ENCODE measurements around the gene ACHE. TPM values are rescaled to one million over a fixed set of nuclear protein-coding genes. Genes with fewer than 3 reads are reported as not detected.
A peak's percentile ranks its signal among the peaks of the same experiment; 100 is the strongest.
"Not testable (repeated sequence)": the region's sequence is repeated elsewhere in the genome, so short reads cannot be mapped to it uniquely, and the experiment has no call there.

ACHE gene
- under 1 TPM in 3 of 5 experiments, not detected in 2; 0.11 to 0.32 (median 0.22) TPM for total RNA-seq
- polyA plus RNA-seq, result not detected
- not detected for total RNA-seq

DNA sequence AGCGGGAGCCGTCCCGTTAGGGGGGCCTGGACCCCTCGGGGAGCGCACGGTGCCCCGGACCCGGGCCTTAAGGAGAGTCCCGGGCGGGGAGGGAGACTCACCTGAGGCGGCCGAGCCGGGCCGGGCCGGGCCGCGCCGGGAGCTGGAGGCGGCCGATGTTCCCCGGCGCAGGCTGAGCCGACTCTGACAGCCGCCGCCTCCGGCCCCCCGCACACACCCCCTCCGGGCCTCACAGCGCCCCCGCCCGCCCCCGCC lies at the start of gene ACHE:
Gene ACHE (minus strand): TSS at position 188 of the 255 bp plus-strand sequence. CDS start 1,656 bp downstream, outside the sequence.
- peaks cover 0 to 2% (median 0%) of the 10 kb centered on the region in 11 donors for H3K9me3 Mint-ChIP-seq
- H3K36me3 Mint-ChIP-seq, result no peaks in the 10 kb centered on the region
- peak within 1 kb of the TSS in 8 of 9 donors; percentile 16 to 74 (median 46) for H3K27ac Mint-ChIP-seq
- CTCF ChIA-PET, result no interaction called here
- peaks cover 7 to 22% (median 13%) of the 10 kb centered on the region in 7 donors for H3K4me1 Mint-ChIP-seq
- peak within 1 kb of the TSS; percentile 81 to 95 (median 86) for H3K4me3 Mint-ChIP-seq
- DNase-seq (peak in 1 of 9 donors; percentile 34), ATAC-seq (peak; percentile 18)
- Histone ChIP-seq H3K27me3 (ENCODE audit: control insufficient read depth in 2 of 2, insufficient read depth in 2 of 2, low read length in 2 of 2) (peaks cover 8 to 10% of the 10 kb centered on the region in 2 donors), H3K4me1 (ENCODE audit: control insufficient read depth in 2 of 2, insufficient read depth in 2 of 2, low read length in 2 of 2) (peaks cover 10 to 13% of the 10 kb centered on the region in 2 donors), H3K27ac (ENCODE audit: low read depth, low read length) (no peak within 1 kb of the TSS), H3K36me3 (ENCODE audit: control insufficient read depth in 2 of 3, insufficient read depth in 3 of 3, low read length in 3 of 3) (no peaks in the 10 kb centered on the region), H3K9me3 (ENCODE audit: control insufficient read depth in 2 of 3, low read length in 3 of 3) (no peaks in the 10 kb centered on the region), H3K4me3 (ENCODE audit: low read length) (peak within 1 kb of the TSS; percentile 47)
- peaks cover 40 to 59% (median 46%) of the 10 kb centered on the region in 5 donors for H3K27me3 Mint-ChIP-seq
- intact Hi-C loops (cut with micrococcal nuclease), result loop anchor here (1.0 to 5.0 kb wide), 6 partner anchors 72 to 387 kb away; partner anchors contain the start of gene MUC12 (in 1 of the 2)
- POLR2A ChIA-PET, result no interaction called here

DNA sequence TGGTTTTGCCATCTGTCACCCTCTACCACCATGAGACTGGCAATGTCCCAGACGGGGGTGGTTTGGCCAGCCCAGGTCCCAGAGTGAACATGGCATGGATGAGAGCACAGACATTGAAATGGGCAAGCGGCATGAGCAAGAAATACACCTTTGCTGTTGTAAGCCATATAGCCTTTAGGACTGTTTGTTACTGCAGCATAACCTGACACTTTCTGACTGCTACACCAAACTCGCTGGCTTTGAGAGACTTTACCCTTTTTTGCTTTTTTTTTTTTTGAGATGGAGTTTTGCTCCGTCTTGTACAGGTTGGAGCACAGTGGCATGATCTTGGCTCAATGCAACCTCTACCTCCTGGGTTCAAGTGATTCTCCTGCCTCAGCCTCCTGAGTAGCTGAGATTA lies 48.5 kb upstream of the ACHE start:
- Mint-ChIP-seq H3K36me3 (peaks cover 0 to 5% (median 0%) of the 10 kb centered on the region in 5 donors), H3K9me3 (peaks cover 0 to 19% (median 5%) of the 10 kb centered on the region in 11 donors), H3K4me3 (no peak overlapping the region), H3K4me1 (no peaks in the 10 kb centered on the region), H3K27me3 (peaks cover 4 to 29% (median 18%) of the 10 kb centered on the region in 5 donors), H3K27ac (no peak overlapping the region)
- Histone ChIP-seq H3K9me3 (ENCODE audit: control insufficient read depth in 2 of 3, low read length in 3 of 3) (no peaks in the 10 kb centered on the region), H3K36me3 (ENCODE audit: control insufficient read depth in 2 of 3, insufficient read depth in 3 of 3, low read length in 3 of 3) (no peaks in the 10 kb centered on the region), H3K4me3 (ENCODE audit: low read length) (no peak overlapping the region), H3K27ac (ENCODE audit: low read depth, low read length) (no peak overlapping the region), H3K4me1 (ENCODE audit: control insufficient read depth in 2 of 2, insufficient read depth in 2 of 2, low read length in 2 of 2) (no peaks in the 10 kb centered on the region), H3K27me3 (ENCODE audit: control insufficient read depth in 2 of 2, insufficient read depth in 2 of 2, low read length in 2 of 2) (no peaks in the 10 kb centered on the region)
- DNase-seq (no peak), ATAC-seq (no peak)
- ChIA-PET POLR2A (no interaction called here), CTCF (interaction anchor here (0.7 kb wide), 1 partner anchor 152 kb away, joined by 4 read pairs; no protein-coding TSS in a partner anchor)
- intact Hi-C loops (cut with micrococcal nuclease), result no loop called here

DNA sequence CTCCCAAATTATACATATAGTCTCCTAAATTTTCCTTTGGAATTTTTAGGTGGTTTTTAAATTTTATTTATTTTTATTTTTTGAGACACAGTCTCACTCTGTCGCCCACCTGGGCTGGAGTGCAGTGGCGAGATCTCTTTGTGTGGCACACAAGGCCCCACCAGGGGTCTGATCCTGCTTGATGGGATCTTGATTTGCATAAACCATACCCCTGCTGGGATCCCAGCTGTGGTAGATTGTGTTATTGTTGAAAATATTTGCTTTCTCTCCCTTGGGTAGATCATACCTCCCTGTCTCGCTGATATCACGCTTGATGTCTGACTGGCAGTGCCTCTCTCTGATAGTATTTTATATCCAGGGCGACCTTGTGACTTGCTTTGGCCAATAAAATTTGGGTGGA lies 48.0 kb upstream of the ACHE start:
- no peak for ATAC-seq
- Histone ChIP-seq H3K4me3 (ENCODE audit: low read length) (no peak overlapping the region), H3K9me3 (ENCODE audit: control insufficient read depth in 2 of 3, low read length in 3 of 3) (no peaks in the 10 kb centered on the region), H3K4me1 (ENCODE audit: control insufficient read depth in 2 of 2, insufficient read depth in 2 of 2, low read length in 2 of 2) (no peaks in the 10 kb centered on the region), H3K27me3 (ENCODE audit: control insufficient read depth in 2 of 2, insufficient read depth in 2 of 2, low read length in 2 of 2) (no peaks in the 10 kb centered on the region), H3K36me3 (ENCODE audit: control insufficient read depth in 2 of 3, insufficient read depth in 3 of 3, low read length in 3 of 3) (no peaks in the 10 kb centered on the region), H3K27ac (ENCODE audit: low read depth, low read length) (no peak overlapping the region)
- DNase-seq, result no peak
- CTCF ChIA-PET, result no interaction called here
- H3K27ac Mint-ChIP-seq, result no peak overlapping the region
- POLR2A ChIA-PET, result no interaction called here
- H3K4me1 Mint-ChIP-seq, result no peaks in the 10 kb centered on the region
- H3K9me3 Mint-ChIP-seq, result peaks cover 0 to 23% (median 7%) of the 10 kb centered on the region in 11 donors
- H3K36me3 Mint-ChIP-seq, result peaks cover 0 to 5% (median 0%) of the 10 kb centered on the region in 5 donors
- peaks cover 2 to 25% (median 18%) of the 10 kb centered on the region in 5 donors for H3K27me3 Mint-ChIP-seq
- intact Hi-C loops (cut with micrococcal nuclease), result no loop called here
- no peak overlapping the region for H3K4me3 Mint-ChIP-seq

DNA sequence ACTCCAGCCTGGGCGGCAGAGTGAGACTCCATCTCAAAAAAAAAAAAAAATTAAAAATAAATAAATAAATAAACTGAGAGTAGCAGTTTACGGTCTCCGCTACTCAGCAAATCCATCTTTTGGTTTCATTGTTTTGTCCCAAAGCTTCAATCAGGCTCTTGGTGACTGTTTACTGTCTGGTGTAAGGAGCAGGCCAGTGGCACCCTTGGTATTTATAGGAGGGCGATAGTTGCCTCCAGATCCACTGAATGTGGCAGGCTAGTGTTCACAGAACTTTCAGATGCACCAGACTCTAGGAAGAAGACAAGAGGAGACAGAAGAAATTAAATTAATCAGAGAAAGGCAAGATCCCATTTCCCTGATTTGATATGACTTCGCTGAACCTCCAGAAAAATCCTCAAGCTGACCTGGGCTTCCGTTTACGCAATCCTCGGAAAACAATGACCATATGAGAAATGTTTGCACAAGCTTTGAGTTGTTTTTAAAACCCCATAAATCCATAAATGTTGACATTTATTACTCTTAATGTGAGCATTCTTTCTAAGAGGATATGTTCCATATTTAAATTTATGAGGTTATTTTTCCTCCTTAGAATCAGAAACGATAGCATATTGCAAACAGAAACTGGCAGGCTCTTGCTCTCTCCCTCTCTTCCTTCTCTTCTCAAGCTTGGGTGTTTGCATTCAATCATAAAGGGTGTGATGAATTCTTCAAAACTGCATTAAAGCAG lies 46.5 kb upstream of the ACHE start:
- Mint-ChIP-seq H3K27me3 (peaks cover 2 to 28% (median 18%) of the 10 kb centered on the region in 5 donors), H3K27ac (no peak overlapping the region), H3K36me3 (peaks cover 0 to 5% (median 0%) of the 10 kb centered on the region in 5 donors), H3K9me3 (peaks cover 0 to 25% (median 9%) of the 10 kb centered on the region in 11 donors), H3K4me3 (no peak overlapping the region), H3K4me1 (no peaks in the 10 kb centered on the region)
- intact Hi-C loops (cut with micrococcal nuclease), result no loop called here
- ChIA-PET CTCF (no interaction called here), POLR2A (no interaction called here)
- no peaks in the 10 kb centered on the region for H3K27me3 ChIP-seq (ENCODE audit: control insufficient read depth in 2 of 2, insufficient read depth in 2 of 2, low read length in 2 of 2)
- no peak overlapping the region for H3K27ac ChIP-seq (ENCODE audit: low read depth, low read length)
- no peak for DNase-seq
- ATAC-seq, result no peak
- no peaks in the 10 kb centered on the region for H3K9me3 ChIP-seq (ENCODE audit: control insufficient read depth in 2 of 3, low read length in 3 of 3)
- H3K36me3 ChIP-seq (ENCODE audit: control insufficient read depth in 2 of 3, insufficient read depth in 3 of 3, low read length in 3 of 3), result no peaks in the 10 kb centered on the region
- no peak overlapping the region for H3K4me3 ChIP-seq (ENCODE audit: low read length)
- no peaks in the 10 kb centered on the region for H3K4me1 ChIP-seq (ENCODE audit: control insufficient read depth in 2 of 2, insufficient read depth in 2 of 2, low read length in 2 of 2)

DNA sequence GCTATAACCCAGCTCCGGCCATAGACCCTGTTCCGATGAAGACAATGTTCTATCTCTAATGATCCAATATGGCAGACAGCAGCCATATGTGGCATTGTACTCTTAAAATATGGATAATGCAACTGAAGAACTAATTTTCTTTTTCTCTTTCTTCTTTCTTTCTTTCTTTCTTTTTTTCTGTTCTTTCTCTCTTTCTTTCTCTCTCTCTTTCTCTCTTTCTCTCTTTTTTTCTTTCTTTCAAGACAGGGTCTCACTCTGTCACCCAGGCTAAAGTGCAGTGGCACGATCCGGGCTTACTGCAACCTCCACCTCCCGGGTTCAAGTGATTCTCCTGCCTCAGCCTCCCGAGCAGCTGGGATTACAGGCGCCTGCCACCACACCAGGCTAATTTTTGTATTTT lies 40.5 kb upstream of the ACHE start:
- peaks cover 0 to 24% (median 7%) of the 10 kb centered on the region in 5 donors for H3K27me3 Mint-ChIP-seq
- H3K9me3 ChIP-seq (ENCODE audit: control insufficient read depth in 2 of 3, low read length in 3 of 3); intact Hi-C loops (cut with micrococcal nuclease); H3K36me3 ChIP-seq (ENCODE audit: control insufficient read depth in 2 of 3, insufficient read depth in 3 of 3, low read length in 3 of 3); H3K27me3 ChIP-seq (ENCODE audit: control insufficient read depth in 2 of 2, insufficient read depth in 2 of 2, low read length in 2 of 2); DNase-seq; CTCF ChIA-PET; H3K27ac ChIP-seq (ENCODE audit: low read depth, low read length); H3K27ac Mint-ChIP-seq; H3K4me3 Mint-ChIP-seq; ATAC-seq; POLR2A ChIA-PET; H3K4me1 Mint-ChIP-seq; H3K4me1 ChIP-seq (ENCODE audit: control insufficient read depth in 2 of 2, insufficient read depth in 2 of 2, low read length in 2 of 2); H3K4me3 ChIP-seq (ENCODE audit: low read length); H3K36me3 Mint-ChIP-seq: not testable (repeated sequence)
- peaks cover 5 to 34% (median 8%) of the 10 kb centered on the region in 11 donors for H3K9me3 Mint-ChIP-seq

DNA sequence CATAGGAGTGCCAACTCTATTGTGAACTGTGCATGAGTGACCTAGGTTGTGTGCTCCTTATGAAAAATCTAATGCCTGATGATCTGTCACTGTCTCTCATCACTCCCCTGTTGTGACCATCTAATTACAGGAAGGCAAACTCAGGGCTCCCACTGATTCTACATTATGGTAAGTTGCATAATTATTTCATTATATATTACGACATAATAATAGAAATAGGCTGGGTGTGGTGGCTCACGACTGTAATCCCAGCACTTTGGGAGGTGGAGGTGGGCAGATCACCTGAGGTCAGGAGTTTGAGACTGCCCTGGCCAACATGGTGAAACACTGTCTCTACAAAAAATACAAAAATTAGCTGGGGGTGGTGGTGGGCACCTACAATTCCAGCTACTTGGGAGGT lies 39.7 kb upstream of the ACHE start:
- DNase-seq; H3K4me3 ChIP-seq (ENCODE audit: low read length); POLR2A ChIA-PET; CTCF ChIA-PET; H3K36me3 ChIP-seq (ENCODE audit: control insufficient read depth in 2 of 3, insufficient read depth in 3 of 3, low read length in 3 of 3); H3K4me1 Mint-ChIP-seq; H3K27ac Mint-ChIP-seq; ATAC-seq; H3K4me3 Mint-ChIP-seq; H3K27ac ChIP-seq (ENCODE audit: low read depth, low read length); H3K4me1 ChIP-seq (ENCODE audit: control insufficient read depth in 2 of 2, insufficient read depth in 2 of 2, low read length in 2 of 2); H3K27me3 ChIP-seq (ENCODE audit: control insufficient read depth in 2 of 2, insufficient read depth in 2 of 2, low read length in 2 of 2); H3K36me3 Mint-ChIP-seq; intact Hi-C loops (cut with micrococcal nuclease); H3K9me3 ChIP-seq (ENCODE audit: control insufficient read depth in 2 of 3, low read length in 3 of 3): not testable (repeated sequence)
- Mint-ChIP-seq H3K27me3 (peaks cover 0 to 29% (median 7%) of the 10 kb centered on the region in 5 donors), H3K9me3 (peaks cover 5 to 34% (median 11%) of the 10 kb centered on the region in 11 donors)

DNA sequence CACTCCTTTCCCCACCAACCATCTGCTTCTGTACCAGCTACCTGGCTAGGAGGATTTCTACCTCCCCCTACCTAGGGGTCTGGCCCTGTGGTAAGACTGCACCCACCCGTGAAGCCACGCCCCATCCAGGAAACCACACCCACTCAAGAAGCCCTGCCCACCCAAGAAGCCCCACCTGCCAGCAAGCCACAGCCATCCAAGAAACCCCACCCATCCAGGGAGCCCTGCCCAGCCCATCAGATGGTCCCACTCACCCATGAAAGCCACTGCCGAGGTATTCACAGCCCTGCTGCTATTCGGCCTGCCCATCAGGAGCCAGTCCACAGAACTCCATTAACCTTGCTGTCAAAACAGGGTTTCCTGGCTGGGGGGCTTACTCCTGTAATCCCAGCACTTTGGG lies 38.0 kb upstream of the ACHE start:
- no peaks in the 10 kb centered on the region for H3K4me1 Mint-ChIP-seq
- peaks cover 3 to 19% (median 7%) of the 10 kb centered on the region in 11 donors for H3K9me3 Mint-ChIP-seq
- H3K27ac Mint-ChIP-seq, result no peak overlapping the region
- H3K36me3 Mint-ChIP-seq, result peaks cover 0 to 6% (median 4%) of the 10 kb centered on the region in 5 donors
- H3K27me3 Mint-ChIP-seq, result peaks cover 2 to 29% (median 7%) of the 10 kb centered on the region in 5 donors
- ATAC-seq, result no peak
- no peak overlapping the region for H3K4me3 Mint-ChIP-seq
- Histone ChIP-seq H3K27me3 (ENCODE audit: control insufficient read depth in 2 of 2, insufficient read depth in 2 of 2, low read length in 2 of 2) (no peaks in the 10 kb centered on the region), H3K27ac (ENCODE audit: low read depth, low read length) (no peak overlapping the region), H3K4me3 (ENCODE audit: low read length) (no peak overlapping the region), H3K36me3 (ENCODE audit: control insufficient read depth in 2 of 3, insufficient read depth in 3 of 3, low read length in 3 of 3) (no peaks in the 10 kb centered on the region), H3K4me1 (ENCODE audit: control insufficient read depth in 2 of 2, insufficient read depth in 2 of 2, low read length in 2 of 2) (no peaks in the 10 kb centered on the region), H3K9me3 (ENCODE audit: control insufficient read depth in 2 of 3, low read length in 3 of 3) (no peaks in the 10 kb centered on the region)
- intact Hi-C loops (cut with micrococcal nuclease), result no loop called here
- DNase-seq, result no peak
- CTCF ChIA-PET, result no interaction called here
- POLR2A ChIA-PET, result no interaction called here
